ENCODE data around the gene CLDN5. TPM values are rescaled to one million over a fixed set of nuclear protein-coding genes. Genes with fewer than 3 reads are reported as not detected.

The CLDN5 gene
- total RNA-seq, 1 donor from 2014 or later: not detected

GRCh38 chr22:19488884-19489843, 35.0 kb downstream of the CLDN5 start:
- Mint-ChIP-seq H3K9me3 (ENCODE audit: unreplicated experiment) (no peaks in the 10 kb centered on the region), H3K4me3 (ENCODE audit: unreplicated experiment) (no peak overlapping the region), H3K27ac (ENCODE audit: unreplicated experiment) (no peak overlapping the region), H3K4me1 (ENCODE audit: unreplicated experiment) (peaks cover 8% of the 10 kb centered on the region), H3K27me3 (ENCODE audit: unreplicated experiment) (no peaks in the 10 kb centered on the region), H3K36me3 (ENCODE audit: unreplicated experiment) (peaks cover 2% of the 10 kb centered on the region)
- TF ChIP-seq, protein P1, sequence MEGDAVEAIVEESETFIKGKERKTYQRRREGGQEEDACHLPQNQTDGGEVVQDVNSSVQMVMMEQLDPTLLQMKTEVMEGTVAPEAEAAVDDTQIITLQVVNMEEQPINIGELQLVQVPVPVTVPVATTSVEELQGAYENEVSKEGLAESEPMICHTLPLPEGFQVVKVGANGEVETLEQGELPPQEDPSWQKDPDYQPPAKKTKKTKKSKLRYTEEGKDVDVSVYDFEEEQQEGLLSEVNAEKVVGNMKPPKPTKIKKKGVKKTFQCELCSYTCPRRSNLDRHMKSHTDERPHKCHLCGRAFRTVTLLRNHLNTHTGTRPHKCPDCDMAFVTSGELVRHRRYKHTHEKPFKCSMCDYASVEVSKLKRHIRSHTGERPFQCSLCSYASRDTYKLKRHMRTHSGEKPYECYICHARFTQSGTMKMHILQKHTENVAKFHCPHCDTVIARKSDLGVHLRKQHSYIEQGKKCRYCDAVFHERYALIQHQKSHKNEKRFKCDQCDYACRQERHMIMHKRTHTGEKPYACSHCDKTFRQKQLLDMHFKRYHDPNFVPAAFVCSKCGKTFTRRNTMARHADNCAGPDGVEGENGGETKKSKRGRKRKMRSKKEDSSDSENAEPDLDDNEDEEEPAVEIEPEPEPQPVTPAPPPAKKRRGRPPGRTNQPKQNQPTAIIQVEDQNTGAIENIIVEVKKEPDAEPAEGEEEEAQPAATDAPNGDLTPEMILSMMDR (IDR thresholded peaks at IDR 0.05): peak; percentile 47
- no peak for DNase-seq (ENCODE audit: extremely low spot score, unreplicated experiment)

GRCh38 chr22:19488285-19488684, 35.9 kb downstream of the CLDN5 start:
- peaks cover 2% of the 10 kb centered on the region for H3K36me3 Mint-ChIP-seq (ENCODE audit: unreplicated experiment)
- H3K27me3 Mint-ChIP-seq (ENCODE audit: unreplicated experiment): no peaks in the 10 kb centered on the region
- no peak for DNase-seq (ENCODE audit: extremely low spot score, unreplicated experiment)
- peaks cover 8% of the 10 kb centered on the region for H3K4me1 Mint-ChIP-seq (ENCODE audit: unreplicated experiment)
- H3K27ac Mint-ChIP-seq (ENCODE audit: unreplicated experiment): no peak overlapping the region
- no peaks in the 10 kb centered on the region for H3K9me3 Mint-ChIP-seq (ENCODE audit: unreplicated experiment)
- TF ChIP-seq, protein P1 (IDR thresholded peaks at IDR 0.05): no peak
- H3K4me3 Mint-ChIP-seq (ENCODE audit: unreplicated experiment): no peak overlapping the region

- Mint-ChIP-seq H3K4me1 (ENCODE audit: unreplicated experiment) (peaks cover 10% of the 10 kb centered on the region), H3K9me3 (ENCODE audit: unreplicated experiment) (no peaks in the 10 kb centered on the region), H3K27me3 (ENCODE audit: unreplicated experiment) (no peaks in the 10 kb centered on the region), H3K27ac (ENCODE audit: unreplicated experiment) (no peak overlapping the region), H3K4me3 (ENCODE audit: unreplicated experiment) (no peak overlapping the region), H3K36me3 (ENCODE audit: unreplicated experiment) (peaks cover 2% of the 10 kb centered on the region)
- TF ChIP-seq, protein P1 (IDR thresholded peaks at IDR 0.05): no peak
- DNase-seq (ENCODE audit: extremely low spot score, unreplicated experiment): no peak
Observed at GRCh38 chr22:19483481-19484244, 40.5 kb downstream of the CLDN5 start.

GRCh38 chr22:19482297-19482696, 41.9 kb downstream of the CLDN5 start:
- peaks cover 2% of the 10 kb centered on the region for H3K36me3 Mint-ChIP-seq (ENCODE audit: unreplicated experiment)
- no peak for DNase-seq (ENCODE audit: extremely low spot score, unreplicated experiment)
- peaks cover 20% of the 10 kb centered on the region for H3K4me1 Mint-ChIP-seq (ENCODE audit: unreplicated experiment)
- TF ChIP-seq, protein P1 (IDR thresholded peaks at IDR 0.05): no peak
- no peaks in the 10 kb centered on the region for H3K27me3 Mint-ChIP-seq (ENCODE audit: unreplicated experiment)
- no peak overlapping the region for H3K4me3 Mint-ChIP-seq (ENCODE audit: unreplicated experiment)
- H3K27ac Mint-ChIP-seq (ENCODE audit: unreplicated experiment): no peak overlapping the region
- no peaks in the 10 kb centered on the region for H3K9me3 Mint-ChIP-seq (ENCODE audit: unreplicated experiment)

DNA sequence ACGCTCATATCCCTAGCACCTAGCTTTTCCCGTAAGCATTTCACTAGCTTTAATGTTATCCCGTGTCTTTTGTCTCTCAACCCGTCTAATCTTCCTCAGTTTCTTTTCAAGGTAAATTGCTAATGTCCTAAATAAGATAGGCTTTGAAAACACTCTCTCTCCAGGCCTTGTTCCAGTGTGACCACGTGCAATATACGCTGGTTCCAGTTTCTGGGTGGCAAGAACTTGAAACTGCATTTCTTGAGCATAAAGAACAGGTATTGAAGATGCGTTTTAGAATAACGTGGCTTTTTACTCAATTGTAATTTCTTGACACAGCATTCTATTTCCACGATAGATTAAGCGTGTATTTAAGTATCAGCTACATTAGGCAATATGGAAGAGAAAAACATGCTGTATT, 43.4 kb downstream of the CLDN5 start:
- Mint-ChIP-seq H3K36me3 (ENCODE audit: unreplicated experiment) (no peaks in the 10 kb centered on the region), H3K4me1 (ENCODE audit: unreplicated experiment) (peaks cover 26% of the 10 kb centered on the region), H3K27me3 (ENCODE audit: unreplicated experiment) (no peaks in the 10 kb centered on the region), H3K4me3 (ENCODE audit: unreplicated experiment) (peak overlapping the region; percentile 91), H3K9me3 (ENCODE audit: unreplicated experiment) (no peaks in the 10 kb centered on the region), H3K27ac (ENCODE audit: unreplicated experiment) (no peak overlapping the region)
- DNase-seq (ENCODE audit: extremely low spot score, unreplicated experiment): no peak
- TF ChIP-seq, protein P1 (IDR thresholded peaks at IDR 0.05): no peak

All from osteocyte (in vitro differentiated cells).